HK-2 (cell line): ENCODE data around the gene SCUBE1.

Experiments used
- DNase-seq: peaks from one replicate; pipeline ENCODE4 v3.0.0-alpha.2; 2018; ENCODE audit not compliant: unreplicated experiment

The SCUBE1 gene

GRCh38 chr22:43173976-43174720 lies 169.0 kb downstream of the SCUBE1 start:
- no peak for DNase-seq

GRCh38 chr22:43173566-43173965 lies 169.6 kb downstream of the SCUBE1 start:
- DNase-seq, result no peak

- no peak for DNase-seq
Observed at GRCh38 chr22:43172191-43172590, 171.0 kb downstream of the SCUBE1 start.

- DNase-seq, result no peak
Observed at GRCh38 chr22:43171607-43172006, 171.6 kb downstream of the SCUBE1 start.

GRCh38 chr22:43171019-43171491 lies 172.1 kb downstream of the SCUBE1 start:
- DNase-seq, result no peak

- no peak for DNase-seq
Observed at GRCh38 chr22:43170131-43170480, 173.1 kb downstream of the SCUBE1 start.

GRCh38 chr22:43169310-43170130 lies 173.7 kb downstream of the SCUBE1 start:
- no peak for DNase-seq

- DNase-seq, result no peak
Observed at GRCh38 chr22:43168471-43169309, 174.5 kb downstream of the SCUBE1 start.

- DNase-seq, result no peak
Observed at GRCh38 chr22:43167001-43167589, 176.1 kb downstream of the SCUBE1 start.

- DNase-seq, result no peak
Observed at GRCh38 chr22:43166132-43166930, 176.8 kb downstream of the SCUBE1 start.

- DNase-seq, result no peak
Observed at GRCh38 chr22:43164636-43165035, 178.5 kb downstream of the SCUBE1 start.

GRCh38 chr22:43163241-43163795 lies 179.9 kb downstream of the SCUBE1 start:
- DNase-seq, result no peak

- no peak for DNase-seq
Observed at GRCh38 chr22:43162412-43163150, 180.6 kb downstream of the SCUBE1 start.

- no peak for DNase-seq
Observed at GRCh38 chr22:43160497-43161126, 182.6 kb downstream of the SCUBE1 start.

GRCh38 chr22:43159484-43160178 lies 183.5 kb downstream of the SCUBE1 start:
- no peak for DNase-seq

GRCh38 chr22:43158778-43159483 lies 184.2 kb downstream of the SCUBE1 start:
- no peak for DNase-seq

- DNase-seq, result no peak
Observed at GRCh38 chr22:43157874-43158546, 185.2 kb downstream of the SCUBE1 start.

GRCh38 chr22:43156413-43156812 lies 186.8 kb downstream of the SCUBE1 start:
- DNase-seq, result no peak
